GM12873 (cell line): ENCODE results near the gene STAT3.

Source experiments
- TF ChIP-seq, protein P1 (sequence below): IDR thresholded peaks from 2 replicates; pipeline ENCODE4 v1.5.1; 2012; ENCODE audit warnings: low read depth, mild to moderate bottlenecking, moderate library complexity, low read length, control low read depth; ENCODE audit not compliant: insufficient read depth; ENCODE audit errors: missing control alignments

Gene STAT3

DNA sequence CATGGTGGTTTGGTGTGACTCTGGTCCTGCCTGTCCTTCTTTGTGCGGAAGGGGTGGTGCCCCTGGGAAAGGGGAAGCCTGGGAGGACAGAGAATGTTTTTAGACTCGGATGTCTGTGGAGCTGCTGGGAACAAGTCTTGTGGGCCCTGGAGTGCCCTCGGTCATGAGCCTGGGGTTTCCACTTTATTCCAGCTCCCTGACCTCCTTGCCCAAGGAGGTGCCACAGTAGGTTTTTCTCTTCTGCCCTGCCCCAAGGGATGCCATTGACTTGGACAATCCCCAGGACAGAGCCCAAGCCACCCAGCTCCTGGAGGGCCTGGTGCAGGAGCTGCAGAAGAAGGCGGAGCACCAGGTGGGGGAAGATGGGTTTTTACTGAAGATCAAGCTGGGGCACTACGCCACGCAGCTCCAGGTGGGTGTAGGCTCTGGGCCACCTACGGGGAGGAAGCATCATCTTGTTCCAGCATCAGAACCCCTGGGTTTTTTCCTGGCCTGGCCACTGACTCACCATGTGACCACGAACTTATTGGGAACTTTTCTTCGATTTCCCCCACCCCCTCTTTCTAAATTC is 98.5 kb downstream of the STAT3 start:
- TF ChIP-seq, protein P1, sequence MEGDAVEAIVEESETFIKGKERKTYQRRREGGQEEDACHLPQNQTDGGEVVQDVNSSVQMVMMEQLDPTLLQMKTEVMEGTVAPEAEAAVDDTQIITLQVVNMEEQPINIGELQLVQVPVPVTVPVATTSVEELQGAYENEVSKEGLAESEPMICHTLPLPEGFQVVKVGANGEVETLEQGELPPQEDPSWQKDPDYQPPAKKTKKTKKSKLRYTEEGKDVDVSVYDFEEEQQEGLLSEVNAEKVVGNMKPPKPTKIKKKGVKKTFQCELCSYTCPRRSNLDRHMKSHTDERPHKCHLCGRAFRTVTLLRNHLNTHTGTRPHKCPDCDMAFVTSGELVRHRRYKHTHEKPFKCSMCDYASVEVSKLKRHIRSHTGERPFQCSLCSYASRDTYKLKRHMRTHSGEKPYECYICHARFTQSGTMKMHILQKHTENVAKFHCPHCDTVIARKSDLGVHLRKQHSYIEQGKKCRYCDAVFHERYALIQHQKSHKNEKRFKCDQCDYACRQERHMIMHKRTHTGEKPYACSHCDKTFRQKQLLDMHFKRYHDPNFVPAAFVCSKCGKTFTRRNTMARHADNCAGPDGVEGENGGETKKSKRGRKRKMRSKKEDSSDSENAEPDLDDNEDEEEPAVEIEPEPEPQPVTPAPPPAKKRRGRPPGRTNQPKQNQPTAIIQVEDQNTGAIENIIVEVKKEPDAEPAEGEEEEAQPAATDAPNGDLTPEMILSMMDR: no peak

DNA sequence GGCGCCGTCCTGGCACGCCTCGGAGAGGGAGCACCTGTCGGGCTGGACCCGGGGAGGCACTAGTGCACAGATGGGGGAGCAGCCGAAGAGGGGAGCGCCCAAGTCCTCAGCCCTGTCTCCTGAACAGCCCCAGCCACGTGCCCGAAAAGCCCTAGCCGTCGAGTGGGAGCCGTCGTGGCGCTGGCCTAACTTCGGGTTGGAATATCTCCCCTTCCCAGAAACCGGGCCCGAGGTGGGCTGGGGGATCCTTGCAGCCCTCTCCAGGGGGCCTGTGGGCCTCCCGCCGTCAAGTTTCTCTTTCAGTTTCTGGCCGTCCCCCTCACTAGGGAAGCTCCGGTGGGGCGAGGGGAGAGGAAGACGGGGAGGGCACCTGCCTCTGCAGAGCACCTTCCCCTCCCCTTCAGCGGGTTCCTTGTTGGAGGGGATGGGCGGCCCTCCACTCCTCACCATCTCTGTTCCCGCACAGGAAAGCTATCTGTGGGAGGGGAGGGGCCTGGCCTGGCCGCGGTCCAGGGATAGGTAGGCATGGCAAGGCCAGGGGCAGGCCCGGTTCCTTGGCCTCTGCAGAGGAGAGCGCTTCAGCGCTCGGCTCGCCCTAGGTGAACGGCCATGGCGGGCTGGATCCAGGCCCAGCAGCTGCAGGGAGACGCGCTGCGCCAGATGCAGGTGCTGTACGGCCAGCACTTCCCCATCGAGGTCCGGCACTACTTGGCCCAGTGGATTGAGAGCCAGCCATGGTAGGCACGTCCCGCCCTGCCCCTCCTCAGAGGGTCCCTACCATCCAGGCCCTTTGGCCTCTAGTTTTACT is 99.2 kb downstream of the STAT3 start:
- TF ChIP-seq, protein P1: no peak

DNA sequence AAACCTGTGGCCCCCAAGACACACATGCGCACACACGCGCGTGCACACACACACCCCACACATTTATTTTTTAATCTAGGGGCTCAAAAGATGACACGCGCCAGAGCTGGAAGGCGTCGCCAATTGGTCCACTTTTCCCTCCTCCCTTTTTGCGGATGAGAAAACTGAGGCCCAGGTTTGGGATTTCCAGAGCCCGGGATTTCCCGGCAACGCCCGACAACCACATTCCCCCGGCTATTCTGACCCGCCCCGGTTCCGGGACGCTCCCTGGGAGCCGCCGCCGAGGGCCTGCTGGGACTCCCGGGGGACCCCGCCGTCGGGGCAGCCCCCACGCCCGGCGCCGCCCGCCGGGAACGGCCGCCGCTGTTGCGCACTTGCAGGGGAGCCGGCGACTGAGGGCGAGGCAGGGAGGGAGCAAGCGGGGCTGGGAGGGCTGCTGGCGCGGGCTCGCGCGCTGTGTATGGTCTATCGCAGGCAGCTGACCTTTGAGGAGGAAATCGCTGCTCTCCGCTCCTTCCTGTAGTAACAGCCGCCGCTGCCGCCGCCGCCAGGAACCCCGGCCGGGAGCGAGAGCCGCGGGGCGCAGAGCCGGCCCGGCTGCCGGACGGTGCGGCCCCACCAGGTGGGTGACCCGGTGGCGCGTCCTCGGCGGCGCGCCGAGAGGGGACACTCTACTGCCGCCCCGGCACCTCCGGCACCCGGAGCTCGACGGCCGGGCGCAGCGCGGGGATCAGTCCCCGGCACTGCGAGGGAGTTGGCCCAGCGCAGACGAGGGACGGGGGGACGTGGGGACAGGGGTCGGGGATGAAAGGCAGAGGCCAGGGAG is 100.1 kb downstream of the STAT3 start, which contains the start of gene STAT5A:
STAT5A (plus strand) TSS at position 522 of the 826 bp plus-strand sequence. CDS start 914 bp downstream, outside the sequence.
- TF ChIP-seq, protein P1: no peak

DNA sequence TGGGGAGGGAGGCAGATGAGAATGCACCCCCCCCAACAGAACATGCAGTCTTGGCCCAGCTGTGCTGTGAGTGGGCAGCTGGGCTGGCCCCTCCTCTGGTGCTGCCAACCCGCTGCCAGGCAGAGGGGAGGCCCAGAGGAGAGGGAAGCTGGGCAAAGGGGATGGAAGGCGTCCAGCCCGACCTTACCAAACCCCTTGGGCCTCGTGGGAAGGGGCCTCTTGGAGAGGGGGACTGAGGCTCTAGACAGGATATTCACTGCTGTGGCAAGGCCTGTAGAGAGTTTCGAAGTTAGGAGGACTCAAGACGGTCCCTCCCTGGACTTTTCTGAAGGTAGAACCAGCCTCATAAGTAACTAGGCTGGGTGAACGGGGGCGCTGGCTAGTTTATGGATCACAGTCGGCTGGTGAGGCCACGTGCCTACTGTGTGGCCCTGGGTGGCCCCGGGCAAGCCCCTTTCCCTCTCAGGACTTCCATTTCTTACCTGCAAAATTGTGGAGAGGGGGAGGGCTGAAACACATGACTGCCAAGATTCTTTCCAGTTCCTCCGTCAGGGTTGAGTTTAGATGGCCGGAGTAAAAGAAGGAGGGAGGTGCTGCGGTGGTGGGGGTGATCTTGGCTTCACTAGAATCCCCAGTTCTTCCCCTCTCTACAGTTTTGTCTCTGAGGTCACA is 100.8 kb downstream of the STAT3 start:
- TF ChIP-seq, protein P1: no peak

DNA sequence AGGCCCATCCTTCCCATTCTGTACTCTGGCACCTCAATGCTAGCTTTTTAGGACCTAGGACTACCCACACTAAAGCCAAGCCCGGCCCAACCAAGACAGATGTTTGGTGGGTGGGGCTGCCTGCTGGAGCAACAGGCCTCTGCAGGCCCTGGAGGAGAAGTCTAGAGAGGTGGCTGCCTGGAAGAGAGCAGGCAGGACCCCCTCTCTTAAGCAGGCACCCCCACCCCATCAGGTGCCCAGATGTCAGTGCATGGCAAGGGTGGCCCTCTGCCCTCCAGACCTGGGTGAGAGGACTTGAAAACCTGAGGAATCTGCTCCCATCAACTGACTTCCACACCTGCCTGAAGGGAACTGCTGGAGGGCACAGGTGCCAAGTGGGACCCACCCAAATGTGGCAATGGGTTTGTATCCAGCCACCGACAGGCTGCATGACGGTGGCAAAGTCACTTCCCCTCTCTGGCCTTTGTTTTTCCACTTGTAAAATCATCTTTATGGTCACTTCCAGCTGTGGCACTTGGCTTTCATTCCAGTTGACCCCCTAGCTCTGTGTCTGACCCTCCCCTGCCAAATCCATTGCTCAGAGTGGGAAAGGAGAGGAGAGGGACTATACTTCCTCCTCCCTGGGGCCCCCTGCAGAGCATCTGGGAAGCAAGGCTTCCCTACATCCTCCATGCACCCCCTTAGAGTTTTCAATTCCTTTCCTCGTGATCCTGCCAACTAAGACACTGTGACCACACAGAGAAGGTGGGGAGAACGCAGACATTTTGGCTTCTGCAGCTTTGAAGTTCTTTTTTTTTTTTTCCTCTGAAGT is 101.6 kb downstream of the STAT3 start:
- TF ChIP-seq, protein P1: no peak

DNA sequence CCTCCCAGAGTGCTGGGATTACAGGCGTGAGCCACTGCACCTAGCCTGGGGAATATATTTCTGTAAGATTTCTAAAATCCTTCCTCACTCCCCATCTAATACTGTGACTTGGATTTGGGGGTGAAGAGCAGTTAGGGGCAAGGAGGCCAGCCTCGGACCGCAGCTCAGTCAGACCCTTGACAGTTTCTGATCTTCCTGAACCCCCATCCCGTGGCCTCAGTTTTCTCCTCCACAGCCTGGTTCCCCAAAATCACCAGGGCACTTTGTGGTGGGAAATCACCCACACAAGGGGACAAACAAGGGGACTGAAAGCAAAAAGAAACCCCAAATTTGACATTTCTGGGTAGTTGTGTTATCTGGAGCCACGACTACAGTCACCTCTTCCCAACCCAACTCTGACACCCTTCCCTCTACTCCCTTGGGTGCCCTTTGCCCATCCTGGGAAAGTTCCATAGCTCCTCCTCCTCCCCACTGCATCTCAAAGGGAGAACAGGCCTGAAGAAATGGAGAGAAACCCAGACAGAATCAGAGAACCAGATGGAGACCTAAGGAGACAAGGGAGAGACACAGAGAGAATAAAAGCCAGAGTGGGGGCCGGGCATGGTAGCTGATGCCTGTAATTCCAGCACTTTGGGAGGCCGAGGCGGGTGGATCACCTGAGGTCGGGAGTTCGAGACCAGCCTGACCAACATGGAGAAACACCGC is 102.7 kb downstream of the STAT3 start:
- TF ChIP-seq, protein P1: no peak
